ENCODE results near the gene RABEP2. TPM values are rescaled to one million over a fixed set of nuclear protein-coding genes. Genes with fewer than 3 reads are reported as not detected.

Gene RABEP2
- total RNA-seq, 1 experiment from 2014 or later: 40.2 TPM

- POLR2A ChIA-PET (ENCODE audit: unreplicated experiment): no interaction called here
- intact Hi-C loops (cut with micrococcal nuclease): no loop called here
- no TSS peak for BruUV-seq (replicated peaks)
- Histone ChIP-seq H4K20me1 (ENCODE audit: low read length) (no peaks in the 10 kb centered on the region), H3K4me2 (ENCODE audit: low read length) (no peak overlapping the region), H3K9me2 (replicated peaks; ENCODE audit: low read length) (no peaks in the 10 kb centered on the region), H3K4me1 (ENCODE audit: insufficient read depth, low read length) (no peaks in the 10 kb centered on the region), H3K9me3 (ENCODE audit: low read length) (no peaks in the 10 kb centered on the region), H3K27ac (ENCODE audit: low read length) (no peak overlapping the region), H3F3A (ENCODE audit: low read length, unreplicated experiment) (no peaks in the 10 kb centered on the region), H3K9ac (ENCODE audit: low read length) (no peak overlapping the region), H2AFZ (ENCODE audit: low read length) (no peak overlapping the region), H3K36me3 (ENCODE audit: low read depth, low read length) (no peaks in the 10 kb centered on the region; the same call in 1 of the 2 replicates), H3K4me3 (ENCODE audit: low read length) (no peak overlapping the region), H3K27me3 (ENCODE audit: low read length) (no peaks in the 10 kb centered on the region), H3K79me2 (ENCODE audit: low read length) (no peaks in the 10 kb centered on the region)
- CTCF ChIA-PET: no interaction called here
- no peak for DNase-seq
- TF ChIP-seq EZH2 (IDR thresholded peaks at IDR 0.05; ENCODE audit: low read length, unreplicated experiment) (no peak), EZH2phosphoT487 (IDR thresholded peaks at IDR 0.05; ENCODE audit: borderline replicate concordance, low read length) (no peak), CTCF (conservative IDR thresholded peaks at IDR 0.05; ENCODE audit: low read depth, low read length) (no peak)
- ATAC-seq: no peak
Measured at GRCh38 chr16:28917095-28917494, 7.9 kb downstream of the RABEP2 start.

- no peak overlapping the region for H3K4me2 ChIP-seq (ENCODE audit: low read length)
- intact Hi-C loops (cut with micrococcal nuclease): no loop called here
- H3K36me3 ChIP-seq (ENCODE audit: low read depth, low read length): no peaks in the 10 kb centered on the region; the same call in 1 of the 2 replicates
- ATAC-seq (no peak), DNase-seq (peak; percentile 51)
- no TSS peak for BruUV-seq (replicated peaks)
- no peak overlapping the region for H2AFZ ChIP-seq (ENCODE audit: low read length)
- H3K9me3 ChIP-seq (ENCODE audit: low read length): no peaks in the 10 kb centered on the region
- no peak overlapping the region for H3K4me3 ChIP-seq (ENCODE audit: low read length)
- no peaks in the 10 kb centered on the region for H3K27me3 ChIP-seq (ENCODE audit: low read length)
- H3K9me2 ChIP-seq (replicated peaks; ENCODE audit: low read length): no peaks in the 10 kb centered on the region
- ChIA-PET CTCF (no interaction called here), POLR2A (ENCODE audit: unreplicated experiment) (no interaction called here)
- no peak overlapping the region for H3K27ac ChIP-seq (ENCODE audit: low read length)
- H4K20me1 ChIP-seq (ENCODE audit: low read length): no peaks in the 10 kb centered on the region
- no peaks in the 10 kb centered on the region for H3K79me2 ChIP-seq (ENCODE audit: low read length)
- no peak for TF ChIP-seq EZH2phosphoT487 (IDR thresholded peaks at IDR 0.05; ENCODE audit: borderline replicate concordance, low read length)
- TF ChIP-seq CTCF (conservative IDR thresholded peaks at IDR 0.05; ENCODE audit: low read depth, low read length): no peak
- no peak for TF ChIP-seq EZH2 (IDR thresholded peaks at IDR 0.05; ENCODE audit: low read length, unreplicated experiment)
- no peak overlapping the region for H3K9ac ChIP-seq (ENCODE audit: low read length)
- peaks cover 8% of the 10 kb centered on the region for H3K4me1 ChIP-seq (ENCODE audit: insufficient read depth, low read length)
- no peaks in the 10 kb centered on the region for H3F3A ChIP-seq (ENCODE audit: low read length, unreplicated experiment)
Measured at GRCh38 chr16:28915181-28915580, 9.9 kb downstream of the RABEP2 start.

DNA sequence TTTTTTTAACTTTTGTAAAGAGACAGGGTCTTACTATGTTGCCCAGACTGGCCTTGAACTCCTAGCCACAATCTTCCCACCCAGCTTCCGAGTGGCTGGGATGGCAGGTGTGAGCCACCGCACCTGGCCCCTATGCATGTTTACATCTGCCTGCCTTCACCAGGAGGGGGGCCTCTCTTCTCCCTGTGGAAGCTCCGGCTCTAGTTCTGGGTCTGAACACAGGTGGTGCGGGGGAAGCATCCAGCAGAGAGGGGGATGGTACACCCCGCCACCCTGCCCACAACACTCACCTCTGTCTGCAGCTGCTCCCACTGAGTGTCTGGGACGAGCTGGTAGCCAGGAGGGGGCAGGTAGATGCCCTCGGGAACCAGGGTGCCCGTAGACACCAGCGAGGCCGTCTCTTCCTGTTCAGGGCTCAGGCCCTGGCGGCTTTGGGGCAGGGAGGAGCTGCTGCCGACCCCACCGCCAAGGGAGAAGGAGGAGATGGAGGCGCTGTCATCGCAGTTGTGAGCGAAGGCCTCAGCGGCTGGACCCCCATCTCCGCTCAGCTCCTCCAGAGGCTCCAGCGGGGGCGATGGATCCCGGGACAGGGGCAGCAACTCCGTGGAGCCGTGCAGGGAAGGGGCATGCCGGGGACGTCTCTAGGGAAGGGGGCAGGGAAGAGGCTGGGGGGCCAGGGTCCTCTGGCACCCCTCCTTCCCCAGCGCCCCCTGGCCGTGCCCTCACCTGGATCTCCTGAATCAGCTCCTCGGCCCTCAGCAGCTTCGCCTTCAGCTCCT lies 10.9 kb downstream of the RABEP2 start:
- Histone ChIP-seq H2AFZ (ENCODE audit: low read length) (no peak overlapping the region), H3K4me1 (ENCODE audit: insufficient read depth, low read length) (peaks cover 8% of the 10 kb centered on the region), H3K79me2 (ENCODE audit: low read length) (no peaks in the 10 kb centered on the region), H3K36me3 (ENCODE audit: low read depth, low read length) (no peaks in the 10 kb centered on the region; the same call in 1 of the 2 replicates), H3K9ac (ENCODE audit: low read length) (no peak overlapping the region), H3K4me3 (ENCODE audit: low read length) (no peak overlapping the region), H3K27ac (ENCODE audit: low read length) (no peak overlapping the region), H3K27me3 (ENCODE audit: low read length) (no peaks in the 10 kb centered on the region), H3K9me2 (replicated peaks; ENCODE audit: low read length) (no peaks in the 10 kb centered on the region), H3K9me3 (ENCODE audit: low read length) (no peaks in the 10 kb centered on the region), H4K20me1 (ENCODE audit: low read length) (no peaks in the 10 kb centered on the region), H3F3A (ENCODE audit: low read length, unreplicated experiment) (no peaks in the 10 kb centered on the region), H3K4me2 (ENCODE audit: low read length) (no peak overlapping the region)
- intact Hi-C loops (cut with micrococcal nuclease): no loop called here
- no peak for DNase-seq
- no peak for TF ChIP-seq EZH2phosphoT487 (IDR thresholded peaks at IDR 0.05; ENCODE audit: borderline replicate concordance, low read length)
- TF ChIP-seq EZH2 (IDR thresholded peaks at IDR 0.05; ENCODE audit: low read length, unreplicated experiment): no peak
- no peak for TF ChIP-seq CTCF (conservative IDR thresholded peaks at IDR 0.05; ENCODE audit: low read depth, low read length)
- no TSS peak for BruUV-seq (replicated peaks)
- ChIA-PET POLR2A (ENCODE audit: unreplicated experiment) (no interaction called here), CTCF (no interaction called here)
- no peak for ATAC-seq

Measured in PC-3 (cell line).